H1 (cell line): ENCODE results near the gene OGFOD1. TPM values are rescaled to one million over a fixed set of nuclear protein-coding genes. Genes with fewer than 3 reads are reported as not detected.
A peak's percentile ranks its signal among the peaks of the same experiment; 100 is the strongest.

ENCODE experiments used
- ASH2L ChIP-seq: fragments of 200-600, 300-600 bp; sonication (generic); IDR thresholded peaks from one replicate; pipeline ENCODE4 v1.7.1; 2017; ENCODE audit warnings: low read length
- BRCA1 ChIP-seq: IDR thresholded peaks from 2 replicates; pipeline ENCODE4 v1.6.1; 2012; ENCODE audit warnings: low read depth, low read length, improper control_type of control experiment
- CHD1 ChIP-seq: IDR thresholded peaks from 2 replicates; pipeline ENCODE4 v1.6.1; 2012; ENCODE audit warnings: low read depth, low read length, improper control_type of control experiment
- CHD2 ChIP-seq: IDR thresholded peaks from 2 replicates; pipeline ENCODE4 v1.6.1; 2012; ENCODE audit warnings: low read length, improper control_type of control experiment
- CTCF ChIP-seq, 3 experiments: IDR thresholded peaks; 1 replicate in 2 of 3; 2 replicates in 1 of 3; pipeline versions ENCODE4 v1.5.1 to v1.6.1; 2011; ENCODE audit warnings: low read length in 3 of 3, mild to moderate bottlenecking in 3 of 3, inconsistent platforms in 2 of 3, low read depth in 1 of 3, moderate library complexity in 1 of 3; ENCODE audit not compliant: insufficient read depth in 1 of 3; ENCODE audit errors: control extremely low read depth in 1 of 3
- EGR1 ChIP-seq: IDR thresholded peaks from 2 replicates; pipeline ENCODE4 v1.6.1; 2011; ENCODE audit warnings: low read depth, low read length, borderline replicate concordance
- EP300 ChIP-seq, 2 experiments: IDR thresholded peaks; 1 replicate in 1 of 2; 2 replicates in 1 of 2; pipeline ENCODE4 v1.6.1; 2011 to 2012; ENCODE audit warnings: low read depth in 2 of 2, low read length in 2 of 2, mild to moderate bottlenecking in 2 of 2, borderline replicate concordance in 1 of 2, inconsistent platforms in 1 of 2, moderate library complexity in 1 of 2
- GABPA ChIP-seq: IDR thresholded peaks from 2 replicates; pipeline ENCODE4 v1.6.1; 2011; ENCODE audit warnings: mild to moderate bottlenecking, low read length, moderate library complexity, borderline replicate concordance; ENCODE audit not compliant: insufficient read depth
- KDM1A ChIP-seq: fragments of 200-600, 300-600 bp; sonication (generic); IDR thresholded peaks from 2 replicates; pipeline ENCODE4 v1.7.1; 2016; ENCODE audit warnings: mild to moderate bottlenecking, low read length, borderline replicate concordance
- NANOG ChIP-seq: IDR thresholded peaks from 2 replicates; pipeline ENCODE4 v1.6.1; 2011; ENCODE audit warnings: low read length, low read depth, mild to moderate bottlenecking, inconsistent platforms; ENCODE audit not compliant: insufficient read depth, poor library complexity, severe bottlenecking
- NRF1 ChIP-seq: IDR thresholded peaks from 2 replicates; pipeline ENCODE4 v1.6.1; 2011; ENCODE audit warnings: mild to moderate bottlenecking, low read depth, low read length, improper control_type of control experiment
- PHF8 ChIP-seq: fragments of 200-600 bp; sonication (generic); conservative IDR thresholded peaks from 2 replicates; pipeline ENCODE4 v1.7.1; 2012; ENCODE audit warnings: low read depth, mild to moderate bottlenecking, inconsistent platforms, low read length, moderate library complexity
- POU5F1 ChIP-seq: IDR thresholded peaks from 2 replicates; pipeline ENCODE4 v1.6.1; 2011; ENCODE audit warnings: low read depth, mild to moderate bottlenecking, low read length, moderate library complexity
- RFX5 ChIP-seq: IDR thresholded peaks from 2 replicates; pipeline ENCODE4 v1.6.1; 2011; ENCODE audit warnings: low read depth, low read length, improper control_type of control experiment, borderline replicate concordance
- RNF2 ChIP-seq: fragments of 200-900, 300-1000 bp; sonication (generic); IDR thresholded peaks from 2 replicates; pipeline ENCODE4 v1.7.1; 2016; ENCODE audit warnings: borderline replicate concordance, low read depth, mild to moderate bottlenecking, antibody characterized with exemption, low read length; ENCODE audit not compliant: poor library complexity, severe bottlenecking; ENCODE audit errors: missing control alignments
- SAP30 ChIP-seq: fragments of 300-600 bp; sonication (generic); IDR thresholded peaks from 2 replicates; pipeline ENCODE4 v1.7.1; 2012; ENCODE audit warnings: low read length, moderate library complexity, mild to moderate bottlenecking, inconsistent platforms; ENCODE audit not compliant: insufficient read depth, insufficient replicate concordance
- SIRT6 ChIP-seq: IDR thresholded peaks from one replicate; pipeline ENCODE4 v1.7.1; 2012; ENCODE audit warnings: low read length, inconsistent platforms
- SIX5 ChIP-seq: IDR thresholded peaks from 2 replicates; pipeline ENCODE4 v1.6.1; 2011; ENCODE audit warnings: mild to moderate bottlenecking, low read depth, low read length
- TAF1 ChIP-seq: IDR thresholded peaks from 2 replicates; pipeline ENCODE4 v1.6.1; 2011; ENCODE audit warnings: mild to moderate bottlenecking, low read depth, low read length
- TAF7 ChIP-seq: optimal IDR thresholded peaks from 2 replicates; pipeline ENCODE3; 2011; ENCODE audit warnings: low read depth, mild to moderate bottlenecking, inconsistent platforms, low read length, moderate library complexity, borderline replicate concordance
- TEAD4 ChIP-seq: IDR thresholded peaks from 2 replicates; pipeline ENCODE4 v1.6.1; 2012; ENCODE audit warnings: low read depth, low read length, inconsistent platforms, mixed read lengths
- ZNF274 ChIP-seq: IDR thresholded peaks from 2 replicates; pipeline ENCODE4 v1.7.0; 2012; ENCODE audit warnings: low read length, borderline replicate concordance; ENCODE audit errors: extremely low read depth
- polyA plus RNA-seq, 7 experiments: library from polyadenylated mRNA; depleted of rRNA in 3 of 7; stranded (reverse) in 5 of 7; unstranded in 2 of 7; fragments of >200 nt in 5 of 7; fragments of 200-250 nt in 2 of 7; gene quantifications; 1 replicate in 5 of 7; 2 replicates in 1 of 7; 4 replicates in 1 of 7; pipeline versions ENCODE4 v1.2.1 to v1.2.3, GENCODE V29; 2011 to 2013; ENCODE audit warnings: missing spikeins in 2 of 7, mixed read lengths in 2 of 7
- total RNA-seq: library from RNA; stranded (reverse); fragmentation: NEBNext Ultra II Directional; extraction: Animal tissue kit (Norgen Biotek cat#: 25700); gene quantifications from 2 replicates; pipeline ENCODE4 v1.2.1, GENCODE V29; 2021

OGFOD1 gene
- total and polyA plus RNA-seq, 2 of the 8 experiments (the other 6 are each of a cell fraction or from before 2014, with no cell fraction given): 24.6 to 61.4 TPM

GRCh38 chr16:56450986-56451752 is at the start of gene OGFOD1, which contains the start of gene NUDT21 (continued):
- TF ChIP-seq TAF1 (peak; percentile 87), RFX5 (no peak), PHF8 (peak; percentile 79), TAF7 (peak; percentile 27), CHD2 (peak; percentile 83), NANOG (no peak), ZNF274 (no peak), ASH2L (peak; percentile 99), BRCA1 (no peak), RNF2 (no peak), EP300 (IDR thresholded peaks at IDR 0.05; ENCODE audit: borderline replicate concordance in 1 of 2, low read depth in 2 of 2, low read length in 2 of 2) (no peak), CTCF (IDR thresholded peaks at IDR 0.05; ENCODE audit: control extremely low read depth in 1 of 3, insufficient read depth in 1 of 3, low read depth in 1 of 3, low read length in 3 of 3) (no peak), NRF1 (no peak), CHD1 (no peak), TEAD4 (no peak), SIRT6 (no peak), POU5F1 (no peak), GABPA (peak; percentile 95), SIX5 (no peak), EGR1 (no peak), SAP30 (no peak), KDM1A (no peak)
